ENCODE data around the gene MEIS1. TPM values are rescaled to one million over a fixed set of nuclear protein-coding genes. Genes with fewer than 3 reads are reported as not detected.

The MEIS1 gene
- total and polyA plus RNA-seq, 2 donors (not counting 3 experiments of a cell fraction or from before 2014, with no cell fraction given): 10.0 to 26.5 TPM

DNA sequence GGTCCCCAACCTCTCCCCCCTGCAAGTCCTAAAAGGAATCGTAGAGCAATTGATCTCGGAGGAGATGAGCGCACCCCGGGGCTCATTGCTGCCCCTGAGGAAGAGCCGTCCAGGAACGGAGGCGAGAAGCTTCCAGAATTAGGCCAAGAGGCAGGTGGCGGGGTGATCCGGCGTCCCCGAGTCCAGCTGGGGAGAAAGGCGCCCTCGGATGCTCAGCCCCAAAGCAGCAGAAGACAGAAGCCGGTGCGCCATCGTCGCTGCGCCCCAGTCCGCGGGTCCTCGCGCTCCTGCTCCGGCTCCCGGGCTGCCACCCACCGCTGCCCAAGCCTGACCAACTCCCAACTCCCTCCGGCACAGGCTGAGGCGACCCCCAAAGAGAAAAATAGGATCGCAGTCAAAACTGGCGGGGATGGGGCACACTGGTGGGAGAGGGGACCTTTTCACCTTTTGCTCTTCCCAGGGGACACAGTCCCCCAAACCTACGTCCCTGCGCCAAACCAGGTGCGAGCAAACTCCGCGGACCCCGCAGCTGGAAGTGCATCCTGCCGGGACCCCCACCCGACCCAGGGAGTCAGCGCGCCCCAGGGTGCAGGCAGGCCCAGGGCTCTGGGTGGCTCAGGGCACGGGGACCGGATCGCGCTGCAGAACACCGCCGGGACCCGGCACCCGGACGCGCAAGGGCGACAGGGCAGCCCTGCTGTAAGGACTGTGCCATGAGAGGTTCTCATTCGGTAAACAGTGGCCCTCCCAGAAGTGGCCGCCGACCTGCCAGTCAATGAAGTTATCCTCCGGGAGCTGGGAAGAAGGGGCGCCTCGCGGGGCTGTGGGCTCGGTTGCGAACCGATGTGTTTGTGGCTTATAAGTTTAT is 8.4 kb upstream of the MEIS1 start:
- H3K27me3 ChIP-seq (ENCODE audit: control insufficient read depth in 2 of 2, insufficient read depth in 2 of 2, low read length in 2 of 2): peaks cover 57 to 67% of the 10 kb centered on the region in 2 experiments
- no peak overlapping the region for H3K4me3 ChIP-seq (replicated peaks in 1 of 3; ENCODE audit: insufficient read depth in 1 of 3, low read depth in 1 of 3, low read length in 3 of 3)
- peaks cover 5% of the 10 kb centered on the region for H3K4me1 ChIP-seq (ENCODE audit: control insufficient read depth, extremely low read depth, insufficient read depth, low read length)
- TF ChIP-seq JUN (IDR thresholded peaks at IDR 0.05; ENCODE audit: borderline replicate concordance, insufficient read depth, insufficient read length, low read depth) (no peak), POLR2A (IDR thresholded peaks at IDR 0.05; ENCODE audit: low read depth, low read length) (no peak), EZH2 (IDR thresholded peaks at IDR 0.05; ENCODE audit: borderline replicate concordance, low read depth, low read length, severe bottlenecking) (peak; percentile 11), GATA2 (IDR thresholded peaks at IDR 0.05; ENCODE audit: insufficient read depth, insufficient read length, low read depth, low read length) (no peak), POLR2AphosphoS5 (IDR thresholded peaks at IDR 0.05; ENCODE audit: insufficient read depth, low read depth, low read length) (no peak), FOS (IDR thresholded peaks at IDR 0.05; ENCODE audit: borderline replicate concordance, insufficient read depth, low read length) (no peak), MYC (IDR thresholded peaks at IDR 0.05; ENCODE audit: low read depth, low read length) (no peak)
- TF ChIP-seq, protein P1, sequence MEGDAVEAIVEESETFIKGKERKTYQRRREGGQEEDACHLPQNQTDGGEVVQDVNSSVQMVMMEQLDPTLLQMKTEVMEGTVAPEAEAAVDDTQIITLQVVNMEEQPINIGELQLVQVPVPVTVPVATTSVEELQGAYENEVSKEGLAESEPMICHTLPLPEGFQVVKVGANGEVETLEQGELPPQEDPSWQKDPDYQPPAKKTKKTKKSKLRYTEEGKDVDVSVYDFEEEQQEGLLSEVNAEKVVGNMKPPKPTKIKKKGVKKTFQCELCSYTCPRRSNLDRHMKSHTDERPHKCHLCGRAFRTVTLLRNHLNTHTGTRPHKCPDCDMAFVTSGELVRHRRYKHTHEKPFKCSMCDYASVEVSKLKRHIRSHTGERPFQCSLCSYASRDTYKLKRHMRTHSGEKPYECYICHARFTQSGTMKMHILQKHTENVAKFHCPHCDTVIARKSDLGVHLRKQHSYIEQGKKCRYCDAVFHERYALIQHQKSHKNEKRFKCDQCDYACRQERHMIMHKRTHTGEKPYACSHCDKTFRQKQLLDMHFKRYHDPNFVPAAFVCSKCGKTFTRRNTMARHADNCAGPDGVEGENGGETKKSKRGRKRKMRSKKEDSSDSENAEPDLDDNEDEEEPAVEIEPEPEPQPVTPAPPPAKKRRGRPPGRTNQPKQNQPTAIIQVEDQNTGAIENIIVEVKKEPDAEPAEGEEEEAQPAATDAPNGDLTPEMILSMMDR (IDR thresholded peaks at IDR 0.05; ENCODE audit: extremely low read depth in 1 of 2, insufficient read depth in 1 of 2, low read depth in 1 of 2, low read length in 2 of 2): no peak
- TF ChIP-seq, protein P2, sequence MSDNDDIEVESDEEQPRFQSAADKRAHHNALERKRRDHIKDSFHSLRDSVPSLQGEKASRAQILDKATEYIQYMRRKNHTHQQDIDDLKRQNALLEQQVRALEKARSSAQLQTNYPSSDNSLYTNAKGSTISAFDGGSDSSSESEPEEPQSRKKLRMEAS (IDR thresholded peaks at IDR 0.05; ENCODE audit: insufficient read depth, insufficient read length): no peak
- dilution Hi-C loops (cut with MboI; ENCODE audit: extremely low pct_ligation_motif_present, low sequenced_read_pairs): no loop called here
- no peaks in the 10 kb centered on the region for H3K9me1 ChIP-seq (replicated peaks; ENCODE audit: control insufficient read depth, extremely low read depth, insufficient read depth, low read length)
- H3K9ac ChIP-seq (replicated peaks; ENCODE audit: extremely low read depth, insufficient read depth, low read length): no peak overlapping the region
- no peaks in the 10 kb centered on the region for H3K36me3 ChIP-seq (ENCODE audit: control insufficient read depth in 2 of 2, extremely low read depth in 1 of 2, insufficient read depth in 2 of 2, low read length in 2 of 2)
- no peaks in the 10 kb centered on the region for H3K79me2 ChIP-seq (ENCODE audit: control insufficient read depth, insufficient read depth, low read length)
- CTCF ChIA-PET: interaction anchor here (0.9 to 8.3 kb wide), 6 partner anchors 10 to 808 kb away, joined by 4 to 154 read pairs (median 5); no protein-coding TSS in a partner anchor
- H4K20me1 ChIP-seq (replicated peaks; ENCODE audit: control insufficient read depth, extremely low read depth, insufficient read depth, low read length): no peaks in the 10 kb centered on the region
- FAIRE-seq: no peak
- H3K4me2 ChIP-seq (ENCODE audit: insufficient read depth, low read length): no peak overlapping the region
- no TSS peak for BruUV-seq (replicated peaks)
- no peak overlapping the region for H3K27ac ChIP-seq (ENCODE audit: insufficient read depth, low read depth, low read length)
- no peak for DNase-seq (ENCODE audit: low read depth, low spot score)
- no peak overlapping the region for H2AFZ ChIP-seq (ENCODE audit: low read depth, low read length)
- POLR2A ChIA-PET: interaction anchor here (0.6 kb wide), 1 partner anchor 1492 kb away, joined by 4 read pairs; no protein-coding TSS in a partner anchor
- H3K9me3 ChIP-seq (replicated peaks; ENCODE audit: control insufficient read depth, insufficient read depth, low read length): no peaks in the 10 kb centered on the region
- intact Hi-C loops (cut with micrococcal nuclease): loop anchor here (5.0 kb wide), 2 partner anchors 446 to 1606 kb away; no protein-coding TSS in a partner anchor

All from endothelial cell of umbilical vein (primary cell).